Measurements from ENCODE around the gene SPDYC. TPM values are rescaled to one million over a fixed set of nuclear protein-coding genes. Genes with fewer than 3 reads are reported as not detected.
A peak's percentile ranks its signal among the peaks of the same experiment; 100 is the strongest.
"Not testable (repeated sequence)": the region's sequence is repeated elsewhere in the genome, so short reads cannot be mapped to it uniquely, and the experiment has no call there.

SPDYC gene
- total RNA-seq, 2 experiments from 2014 or later = not detected

DNA sequence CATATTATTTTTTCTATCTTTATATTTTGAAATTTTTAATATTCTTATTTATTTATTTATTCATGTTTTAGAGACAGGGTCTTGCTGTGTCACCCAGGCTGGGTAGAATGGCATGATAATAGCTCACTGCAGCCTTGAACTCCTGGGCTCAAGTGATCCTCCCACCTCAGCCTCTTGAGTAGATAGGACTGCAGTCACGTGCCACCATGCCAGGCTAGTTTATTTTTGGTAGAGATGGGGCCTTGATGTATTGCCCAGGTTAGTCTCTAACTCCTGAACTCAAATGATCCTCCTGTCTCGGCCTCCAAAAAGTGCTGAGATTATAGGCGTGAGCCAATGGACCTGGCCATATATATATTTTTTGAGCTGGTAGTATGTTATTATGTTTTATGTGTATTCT is 2.4 kb upstream of the SPDYC start:
- CTCF ChIA-PET = interaction anchor here (1.1 kb wide), 1 partner anchor 58 kb away, joined by 3 read pairs; no protein-coding TSS in a partner anchor
- POLR2A ChIA-PET = no interaction called here
- TF ChIP-seq, protein P1, sequence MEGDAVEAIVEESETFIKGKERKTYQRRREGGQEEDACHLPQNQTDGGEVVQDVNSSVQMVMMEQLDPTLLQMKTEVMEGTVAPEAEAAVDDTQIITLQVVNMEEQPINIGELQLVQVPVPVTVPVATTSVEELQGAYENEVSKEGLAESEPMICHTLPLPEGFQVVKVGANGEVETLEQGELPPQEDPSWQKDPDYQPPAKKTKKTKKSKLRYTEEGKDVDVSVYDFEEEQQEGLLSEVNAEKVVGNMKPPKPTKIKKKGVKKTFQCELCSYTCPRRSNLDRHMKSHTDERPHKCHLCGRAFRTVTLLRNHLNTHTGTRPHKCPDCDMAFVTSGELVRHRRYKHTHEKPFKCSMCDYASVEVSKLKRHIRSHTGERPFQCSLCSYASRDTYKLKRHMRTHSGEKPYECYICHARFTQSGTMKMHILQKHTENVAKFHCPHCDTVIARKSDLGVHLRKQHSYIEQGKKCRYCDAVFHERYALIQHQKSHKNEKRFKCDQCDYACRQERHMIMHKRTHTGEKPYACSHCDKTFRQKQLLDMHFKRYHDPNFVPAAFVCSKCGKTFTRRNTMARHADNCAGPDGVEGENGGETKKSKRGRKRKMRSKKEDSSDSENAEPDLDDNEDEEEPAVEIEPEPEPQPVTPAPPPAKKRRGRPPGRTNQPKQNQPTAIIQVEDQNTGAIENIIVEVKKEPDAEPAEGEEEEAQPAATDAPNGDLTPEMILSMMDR (IDR thresholded peaks at IDR 0.05) = no peak
- Mint-ChIP-seq H3K27ac (no peak overlapping the region), H3K4me1 (ENCODE audit: low read depth) (no peaks in the 10 kb centered on the region), H3K36me3 (ENCODE audit: low read depth) (no peaks in the 10 kb centered on the region), H3K9me3 (no peaks in the 10 kb centered on the region), H3K4me3 (no peak overlapping the region), H3K27me3 (no peaks in the 10 kb centered on the region)
- ATAC-seq (no peak), DNase-seq (no peak)
- intact Hi-C loops (cut with micrococcal nuclease) = no loop called here

DNA sequence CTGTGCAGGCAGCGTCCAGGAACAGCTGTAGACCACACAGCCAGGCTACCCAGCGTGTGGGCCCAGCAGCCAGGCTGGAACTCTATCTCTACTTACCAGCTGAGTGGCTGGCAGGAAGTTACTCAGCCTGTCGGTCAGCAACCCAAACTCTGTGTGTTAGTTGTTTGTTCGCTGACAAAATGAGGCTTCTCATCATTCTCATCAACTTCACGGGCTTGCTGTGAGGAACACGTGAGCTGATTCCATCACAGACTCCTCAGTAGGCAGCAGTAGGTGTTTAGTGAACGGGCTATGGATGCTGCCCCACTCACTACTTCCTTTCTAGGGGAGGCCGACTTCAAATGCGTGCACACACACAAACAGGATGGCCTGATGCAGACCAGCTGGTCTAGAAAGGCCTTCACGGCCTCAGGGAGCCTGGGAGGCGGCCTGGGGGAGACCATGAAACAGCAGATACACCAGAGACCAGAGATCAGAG is 830 bp upstream of the SPDYC start:
- CTCF ChIA-PET = interaction anchor here (1.0 to 1.9 kb wide), 3 partner anchors 27 to 146 kb away, joined by 3 to 7 read pairs (median 4); partner anchors contain the start of gene CDC42EP2
- Mint-ChIP-seq H3K9me3 (no peaks in the 10 kb centered on the region), H3K36me3 (ENCODE audit: low read depth) (no peaks in the 10 kb centered on the region), H3K4me1 (ENCODE audit: low read depth) (no peaks in the 10 kb centered on the region), H3K4me3 (no peak overlapping the region), H3K27me3 (no peaks in the 10 kb centered on the region), H3K27ac (no peak overlapping the region)
- no peak for DNase-seq
- TF ChIP-seq, protein P1 (IDR thresholded peaks at IDR 0.05) = no peak
- ATAC-seq = no peak
- intact Hi-C loops (cut with micrococcal nuclease) = no loop called here
- POLR2A ChIA-PET = interaction anchor here (0.7 to 1.0 kb wide), 2 partner anchors 11 to 14 kb away, joined by 3 read pairs; no protein-coding TSS in a partner anchor

DNA sequence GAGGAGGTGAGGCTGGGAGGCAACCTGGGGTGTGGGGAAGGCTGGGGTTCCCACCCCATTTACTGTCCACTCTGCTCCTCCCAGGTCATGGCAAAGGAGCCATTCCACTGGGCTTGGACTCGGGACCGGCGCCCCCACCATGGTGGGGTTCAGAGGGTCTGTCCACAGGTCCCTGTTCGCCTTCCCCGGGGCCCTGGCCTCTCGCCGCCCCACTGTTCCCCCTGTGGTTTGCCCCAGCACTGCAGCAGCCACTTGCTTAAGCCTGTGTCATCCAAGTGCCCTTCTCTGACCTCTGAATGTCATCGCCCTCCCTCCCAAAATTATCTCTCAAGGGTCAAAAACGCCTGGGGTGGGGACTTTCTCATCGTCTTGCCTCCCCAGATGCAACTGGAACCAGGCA is 2.6 kb downstream of the SPDYC start:
- ChIA-PET POLR2A (no interaction called here), CTCF (no interaction called here)
- H3K4me1 Mint-ChIP-seq (ENCODE audit: low read depth) = no peaks in the 10 kb centered on the region
- H3K4me3 Mint-ChIP-seq = no peak overlapping the region
- no peak overlapping the region for H3K27ac Mint-ChIP-seq
- TF ChIP-seq, protein P1 (IDR thresholded peaks at IDR 0.05) = no peak
- ATAC-seq = no peak
- no peaks in the 10 kb centered on the region for H3K9me3 Mint-ChIP-seq
- intact Hi-C loops (cut with micrococcal nuclease) = no loop called here
- DNase-seq = no peak
- no peaks in the 10 kb centered on the region for H3K27me3 Mint-ChIP-seq
- no peaks in the 10 kb centered on the region for H3K36me3 Mint-ChIP-seq (ENCODE audit: low read depth)

DNA sequence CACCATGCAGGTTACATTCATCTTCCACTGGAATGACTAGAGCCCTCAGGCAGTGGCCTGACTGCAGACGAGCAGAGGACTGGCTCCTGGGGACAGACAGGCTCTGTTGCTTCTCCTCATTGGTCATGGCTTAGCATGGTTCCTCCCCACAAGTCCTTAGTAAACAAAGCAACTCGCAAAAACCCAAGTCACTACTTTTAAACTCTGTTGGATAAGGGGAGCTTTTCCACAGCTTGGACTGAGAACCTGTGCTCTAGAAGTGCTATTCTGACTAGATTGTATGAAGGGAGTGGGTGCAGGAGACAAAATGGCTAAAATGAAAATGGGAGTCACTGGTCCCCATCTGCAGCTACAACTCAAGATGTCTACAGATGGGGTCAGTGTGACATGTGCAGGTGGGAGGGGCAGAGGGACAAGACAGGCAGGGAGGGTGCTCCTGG is 4.6 kb downstream of the SPDYC start:
- H3K27me3 Mint-ChIP-seq; DNase-seq; ATAC-seq; intact Hi-C loops (cut with micrococcal nuclease); POLR2A ChIA-PET; H3K4me1 Mint-ChIP-seq (ENCODE audit: low read depth); H3K9me3 Mint-ChIP-seq; H3K36me3 Mint-ChIP-seq (ENCODE audit: low read depth); H3K4me3 Mint-ChIP-seq; H3K27ac Mint-ChIP-seq: not testable (repeated sequence)
- CTCF ChIA-PET = interaction anchor here (1.2 kb wide), 1 partner anchor 140 kb away, joined by 4 read pairs; the partner anchor contains the start of gene CDC42EP2

DNA sequence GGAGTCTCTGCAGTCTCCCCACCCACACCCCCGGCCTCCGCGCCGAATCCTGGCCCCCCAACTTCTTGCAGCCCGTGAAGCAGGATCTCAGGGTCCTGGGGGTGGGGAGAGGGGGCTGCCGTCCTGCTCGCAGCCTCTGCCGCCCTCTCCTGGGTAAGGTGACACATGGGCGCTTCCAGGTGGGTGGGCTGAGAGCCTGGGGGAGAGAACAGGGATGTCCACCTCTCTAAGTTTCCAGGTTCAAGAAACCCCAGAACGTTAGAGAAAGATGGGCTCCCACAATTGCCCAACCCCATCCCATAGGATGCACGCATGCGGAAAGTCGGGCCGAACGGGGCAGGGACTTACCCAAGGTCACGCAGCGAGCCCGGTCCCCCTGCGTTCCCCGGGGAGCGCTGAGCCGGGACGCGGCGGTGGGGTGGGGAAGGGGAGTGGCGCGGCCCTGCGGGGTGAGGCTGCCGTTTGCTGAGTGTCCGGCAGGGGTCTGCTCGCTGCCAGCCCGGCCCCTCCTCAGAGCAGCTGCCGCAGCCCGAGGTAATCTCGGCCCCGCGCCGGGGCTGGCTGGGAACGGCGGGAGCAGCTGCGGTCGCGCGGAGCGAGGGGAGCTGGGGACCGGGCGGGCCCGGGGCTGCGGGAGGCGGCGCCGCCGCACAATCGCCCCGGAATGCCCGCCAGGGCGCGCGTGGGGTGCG is 11.0 kb downstream of the SPDYC start:
- H3K9me3 Mint-ChIP-seq = no peaks in the 10 kb centered on the region
- H3K4me3 Mint-ChIP-seq = peak overlapping the region; percentile 80

More for the DNA sequence above, 11.0 kb downstream of the SPDYC start:
- ChIA-PET CTCF (interaction anchor here (0.6 to 4.0 kb wide), 14 partner anchors 16 to 149 kb away, joined by 3 to 35 read pairs (median 4); partner anchors contain the start of genes CDC42EP2, FAU, MRPL49 and POLA2), POLR2A (interaction anchor here (0.9 to 3.0 kb wide), 8 partner anchors 9 to 121 kb away, joined by 3 to 21 read pairs (median 4); partner anchors contain the start of genes FAU, MRPL49 and ZNHIT2)
- TF ChIP-seq, protein P1 (IDR thresholded peaks at IDR 0.05) = peak; percentile 63
- ATAC-seq = peak; percentile 76
- H3K27me3 Mint-ChIP-seq = no peaks in the 10 kb centered on the region
- DNase-seq = peak; percentile 63
- intact Hi-C loops (cut with micrococcal nuclease) = no loop called here
- H3K36me3 Mint-ChIP-seq (ENCODE audit: low read depth) = peaks cover 2% of the 10 kb centered on the region
- H3K27ac Mint-ChIP-seq = peak overlapping the region; percentile 81
- H3K4me1 Mint-ChIP-seq (ENCODE audit: low read depth) = peaks cover 17% of the 10 kb centered on the region
